A549 (cell line): ENCODE results near the gene SLC29A3. TPM values are rescaled to one million over a fixed set of nuclear protein-coding genes. Genes with fewer than 3 reads are reported as not detected.

ENCODE experiments used
- ATAC-seq, 2 experiments: fragments of 200-7000 bp in 1 of 2; fragments of >200 bp in 1 of 2; cut with Nextera tagmentation in 1 of 2; cut with Tn5 transposase in 1 of 2; 3 replicates each; pipeline versions ENCODE4 v1.8.0 to v1.9.1; 2018 to 2020; ENCODE audit warnings: mild to moderate bottlenecking in 1 of 2, moderate library complexity in 1 of 2
- CTCF ChIA-PET: fragments of 300-600 bp; sonication (Branson Sonifier 250); formaldehyde crosslinking; extraction: SDS; loops from one replicate; lab custom pipeline; 2021; ENCODE audit warnings: antibody characterized with exemption, inconsistent platforms; lab: Yijun Ruan, JAX
- POLR2A ChIA-PET: fragments of 350-600 bp; formaldehyde crosslinking; extraction: SDS; loops from one replicate; lab custom pipeline; 2021; ENCODE audit warnings: antibody characterized with exemption, inconsistent platforms; lab: Yijun Ruan, JAX
- DNase-seq, 2 experiments: peaks; one replicate each; pipeline versions ENCODE4 v3.0.0 to v3.0.0-alpha.2; 2011 to 2016; ENCODE audit warnings: low read depth in 1 of 2, low spot score in 1 of 2
- FAIRE-seq: peaks from 2 replicates; lab custom pipeline; 2011; peaks lifted over from hg19 to GRCh38; lab: Jason Lieb, UNC
- H3K27ac ChIP-seq, 2 experiments: fragments of >200 bp; sonication (Bioruptor Twin); formaldehyde crosslinking; 3 replicates each; pipeline ENCODE4 v1.5.1; 2016 to 2017
- H3K4me1 ChIP-seq: fragments of >200 bp; sonication (Bioruptor Twin); formaldehyde crosslinking; 3 replicates; pipeline ENCODE4 v1.6.1; 2016
- H3K4me2 ChIP-seq: fragments of >200 bp; sonication (Bioruptor Twin); formaldehyde crosslinking; 3 replicates; pipeline ENCODE4 v1.6.1; 2016
- H3K4me3 ChIP-seq: fragments of >200 bp; sonication (Bioruptor Twin); formaldehyde crosslinking; 3 replicates; pipeline ENCODE4 v1.5.1; 2016
- H3K9me3 ChIP-seq: fragments of >200 bp; sonication (Bioruptor Twin); formaldehyde crosslinking; 3 replicates; pipeline ENCODE4 v1.6.1; 2016
- CBX2 ChIP-seq: fragments of 200-600 bp; sonication (generic); IDR thresholded peaks from 2 replicates; pipeline ENCODE4 v1.6.1; 2016; ENCODE audit warnings: low read depth, mild to moderate bottlenecking, borderline replicate concordance
- CHD2 ChIP-seq: fragments of 150-350 bp; IDR thresholded peaks from 2 replicates; pipeline ENCODE4 v1.6.1; 2014; ENCODE audit warnings: low read length; ENCODE audit not compliant: partially characterized antibody
- CHD4 ChIP-seq: fragments of 200-600 bp; sonication (generic); IDR thresholded peaks from 2 replicates; pipeline ENCODE4 v1.6.1; 2016; ENCODE audit warnings: antibody characterized with exemption, mild to moderate bottlenecking, borderline replicate concordance
- EHMT2 ChIP-seq: fragments of 200-600 bp; sonication (generic); IDR thresholded peaks from 2 replicates; pipeline ENCODE4 v1.6.1; 2016; ENCODE audit warnings: antibody characterized with exemption, low read depth, mild to moderate bottlenecking, moderate library complexity
- FOSB ChIP-seq: fragments of 250-450 bp; sonication (Bioruptor Pico); IDR thresholded peaks from 2 replicates; pipeline ENCODE4 v1.5.0; 2020; ENCODE audit warnings: mild to moderate bottlenecking, moderate library complexity
- FOXS1 ChIP-seq: fragments of 250-450 bp; sonication (Bioruptor Pico); IDR thresholded peaks from 2 replicates; pipeline ENCODE4 v1.5.0; 2020; ENCODE audit warnings: mild to moderate bottlenecking, moderate library complexity
- HOXA7 ChIP-seq: fragments of 250-450 bp; sonication (Bioruptor Pico); IDR thresholded peaks from 2 replicates; pipeline ENCODE4 v1.5.0; 2020; ENCODE audit warnings: mild to moderate bottlenecking, moderate library complexity
- JUNB ChIP-seq: fragments of >200 bp; sonication (Bioruptor Twin); formaldehyde crosslinking; IDR thresholded peaks from 2 replicates; pipeline ENCODE4 v1.6.1; 2016
- MAFK ChIP-seq: fragments of 450-650 bp; IDR thresholded peaks from 2 replicates; pipeline ENCODE4 v1.6.1; 2014; ENCODE audit not compliant: partially characterized antibody
- POLR2AphosphoS2 ChIP-seq: conservative IDR thresholded peaks from 2 replicates; pipeline ENCODE4 v1.6.1; 2012; ENCODE audit warnings: low read length, improper control_type of control experiment, inconsistent platforms
- RARB ChIP-seq: fragments of 250-450 bp; sonication (Bioruptor Pico); IDR thresholded peaks from 2 replicates; pipeline ENCODE4 v1.8.0; 2021; ENCODE audit warnings: mild to moderate bottlenecking, moderate library complexity
- RCOR1 ChIP-seq: fragments of 150-350 bp; IDR thresholded peaks from 2 replicates; pipeline ENCODE4 v1.6.1; 2014; ENCODE audit warnings: antibody characterized with exemption, low read length, low read depth
- RFX5 ChIP-seq: fragments of 450-650 bp; IDR thresholded peaks from 2 replicates; pipeline ENCODE4 v1.7.1; 2014; ENCODE audit warnings: antibody characterized with exemption, mild to moderate bottlenecking, moderate library complexity
- SREBF2 ChIP-seq: fragments of 450-650 bp; IDR thresholded peaks from 2 replicates; pipeline ENCODE4 v1.6.1; 2014; ENCODE audit warnings: mild to moderate bottlenecking, moderate library complexity
- TFCP2L1 ChIP-seq: fragments of 250-450 bp; sonication (Bioruptor Pico); IDR thresholded peaks from 2 replicates; pipeline ENCODE4 v1.5.0; 2021; ENCODE audit warnings: mild to moderate bottlenecking
- ZFP36 ChIP-seq: fragments of 450-650 bp; IDR thresholded peaks from 2 replicates; pipeline ENCODE4 v1.6.1; 2014; ENCODE audit warnings: borderline replicate concordance; ENCODE audit not compliant: partially characterized antibody
- ZNF302 ChIP-seq: fragments of 250-450 bp; sonication (Bioruptor Pico); IDR thresholded peaks from 2 replicates; pipeline ENCODE4 v1.9.0; 2021; ENCODE audit warnings: inconsistent platforms, mild to moderate bottlenecking, moderate library complexity
- ZSCAN20 ChIP-seq: fragments of 250-450 bp; sonication (Bioruptor Pico); IDR thresholded peaks from 2 replicates; pipeline ENCODE4 v1.8.0; 2022; ENCODE audit warnings: mild to moderate bottlenecking, moderate library complexity
- WGBS: methylation state at CpG from one replicate; pipeline ENCODE4 v1.1.6; 2017; ENCODE audit errors: missing lambda C conversion rate; 5-methylcytosine and 5-hydroxymethylcytosine counted together
- polyA plus RNA-seq, 4 experiments: library from polyadenylated mRNA; depleted of rRNA in 3 of 4; stranded (reverse); fragments of >200 nt; fragmentation: RNase III in 1 of 4; extraction: RNeasy Plus Mini Kit Qiagen cat#74134 plus additional on column Dnase treatment in 1 of 4; gene quantifications; 2 replicates in 3 of 4; 3 replicates in 1 of 4; pipeline ENCODE4 v1.2.3, GENCODE V29; 2011 to 2017
- TF ChIP-seq, protein P1 (sequence below): IDR thresholded peaks from 2 replicates; pipeline ENCODE4 v1.6.1; 2012
- TF ChIP-seq, protein P2 (sequence below): IDR thresholded peaks from 2 replicates; pipeline ENCODE4 v1.6.1; 2012; ENCODE audit warnings: low read depth, borderline replicate concordance
- TF ChIP-seq, protein P3 (sequence below): fragments of >200 bp; sonication (Bioruptor Twin); formaldehyde crosslinking; IDR thresholded peaks from 3 replicates; pipeline ENCODE4 v1.6.1; 2016
- TF ChIP-seq, protein P4 (sequence below): fragments of >200 bp; sonication (Bioruptor Twin); formaldehyde crosslinking; IDR thresholded peaks from 2 replicates; pipeline ENCODE4 v1.6.1; 2016
- TF ChIP-seq, protein P5 (sequence below): fragments of 250-450 bp; sonication (Bioruptor Pico); IDR thresholded peaks from 2 replicates; pipeline ENCODE4 v1.5.0; 2020; ENCODE audit warnings: low read depth, mild to moderate bottlenecking, moderate library complexity

The SLC29A3 gene
- polyA plus RNA-seq, 2 of the 4 experiments (the other 2 are of a cell fraction) = 7.2 to 11.4 TPM

GRCh38 chr10:71324743-71325142, 5.7 kb downstream of the SLC29A3 start:
- Histone ChIP-seq H3K9me3 (no peaks in the 10 kb centered on the region), H3K4me2 (no peak overlapping the region), H3K27ac (no peak overlapping the region), H3K4me1 (peaks cover 10% of the 10 kb centered on the region), H3K4me3 (no peak overlapping the region)
- 81% methylated on average over 9 of the region's 9 CpGs for WGBS
- TF ChIP-seq CHD2 (no peak), JUNB (no peak), FOXS1 (no peak), ZFP36 (no peak), CBX2 (no peak), ZSCAN20 (CRISPR knock-in tag) (no peak), POLR2AphosphoS2 (no peak), TFCP2L1 (no peak), CHD4 (no peak), HOXA7 (no peak)
- TF ChIP-seq, protein P1, sequence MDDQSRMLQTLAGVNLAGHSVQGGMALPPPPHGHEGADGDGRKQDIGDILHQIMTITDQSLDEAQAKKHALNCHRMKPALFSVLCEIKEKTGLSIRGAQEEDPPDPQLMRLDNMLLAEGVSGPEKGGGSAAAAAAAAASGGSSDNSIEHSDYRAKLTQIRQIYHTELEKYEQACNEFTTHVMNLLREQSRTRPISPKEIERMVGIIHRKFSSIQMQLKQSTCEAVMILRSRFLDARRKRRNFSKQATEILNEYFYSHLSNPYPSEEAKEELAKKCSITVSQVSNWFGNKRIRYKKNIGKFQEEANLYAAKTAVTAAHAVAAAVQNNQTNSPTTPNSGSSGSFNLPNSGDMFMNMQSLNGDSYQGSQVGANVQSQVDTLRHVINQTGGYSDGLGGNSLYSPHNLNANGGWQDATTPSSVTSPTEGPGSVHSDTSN = no peak
- TF ChIP-seq, protein P2, sequence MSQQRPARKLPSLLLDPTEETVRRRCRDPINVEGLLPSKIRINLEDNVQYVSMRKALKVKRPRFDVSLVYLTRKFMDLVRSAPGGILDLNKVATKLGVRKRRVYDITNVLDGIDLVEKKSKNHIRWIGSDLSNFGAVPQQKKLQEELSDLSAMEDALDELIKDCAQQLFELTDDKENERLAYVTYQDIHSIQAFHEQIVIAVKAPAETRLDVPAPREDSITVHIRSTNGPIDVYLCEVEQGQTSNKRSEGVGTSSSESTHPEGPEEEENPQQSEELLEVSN = no peak
- TF ChIP-seq, protein P3, sequence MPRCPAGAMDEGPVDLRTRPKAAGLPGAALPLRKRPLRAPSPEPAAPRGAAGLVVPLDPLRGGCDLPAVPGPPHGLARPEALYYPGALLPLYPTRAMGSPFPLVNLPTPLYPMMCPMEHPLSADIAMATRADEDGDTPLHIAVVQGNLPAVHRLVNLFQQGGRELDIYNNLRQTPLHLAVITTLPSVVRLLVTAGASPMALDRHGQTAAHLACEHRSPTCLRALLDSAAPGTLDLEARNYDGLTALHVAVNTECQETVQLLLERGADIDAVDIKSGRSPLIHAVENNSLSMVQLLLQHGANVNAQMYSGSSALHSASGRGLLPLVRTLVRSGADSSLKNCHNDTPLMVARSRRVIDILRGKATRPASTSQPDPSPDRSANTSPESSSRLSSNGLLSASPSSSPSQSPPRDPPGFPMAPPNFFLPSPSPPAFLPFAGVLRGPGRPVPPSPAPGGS = no peak
- TF ChIP-seq, protein P4, sequence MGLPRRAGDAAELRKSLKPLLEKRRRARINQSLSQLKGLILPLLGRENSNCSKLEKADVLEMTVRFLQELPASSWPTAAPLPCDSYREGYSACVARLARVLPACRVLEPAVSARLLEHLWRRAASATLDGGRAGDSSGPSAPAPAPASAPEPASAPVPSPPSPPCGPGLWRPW = no peak
- CTCF ChIA-PET = interaction anchor here (0.7 to 44.0 kb wide), 6 partner anchors 11 to 384 kb away, joined by 3 to 977 read pairs (median 6); partner anchors contain the start of gene CDH23
- no peak for ATAC-seq
- POLR2A ChIA-PET = no interaction called here
- no peak for FAIRE-seq
- DNase-seq = no peak

DNA sequence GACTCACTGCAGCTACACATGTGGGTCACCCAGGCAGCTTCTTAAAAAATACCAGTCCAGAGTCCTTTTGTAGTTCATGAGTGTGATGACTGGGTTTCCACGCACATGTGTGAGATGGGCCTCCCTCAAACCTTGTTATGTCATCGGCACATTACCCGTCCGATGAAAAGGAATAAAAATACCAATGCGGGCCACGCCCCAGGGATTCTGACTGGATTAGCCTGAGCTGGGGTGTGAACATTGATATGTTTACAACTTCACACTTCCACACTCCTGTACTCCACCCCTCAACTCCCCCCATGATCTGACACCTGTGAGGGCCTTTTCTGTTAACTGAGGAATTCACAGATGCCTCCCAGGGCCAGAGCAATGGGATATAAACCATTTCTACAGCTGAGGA, 6.2 kb downstream of the SLC29A3 start:
- Histone ChIP-seq H3K27ac (no peak overlapping the region), H3K4me3 (no peak overlapping the region), H3K9me3 (no peaks in the 10 kb centered on the region), H3K4me2 (no peak overlapping the region), H3K4me1 (peaks cover 6% of the 10 kb centered on the region)
- whole genome bisulfite sequencing = 96% methylated on average over 6 of the region's 6 CpGs
- no peak for TF ChIP-seq FOSB
- no peak for TF ChIP-seq RCOR1
- TF ChIP-seq, protein P5, sequence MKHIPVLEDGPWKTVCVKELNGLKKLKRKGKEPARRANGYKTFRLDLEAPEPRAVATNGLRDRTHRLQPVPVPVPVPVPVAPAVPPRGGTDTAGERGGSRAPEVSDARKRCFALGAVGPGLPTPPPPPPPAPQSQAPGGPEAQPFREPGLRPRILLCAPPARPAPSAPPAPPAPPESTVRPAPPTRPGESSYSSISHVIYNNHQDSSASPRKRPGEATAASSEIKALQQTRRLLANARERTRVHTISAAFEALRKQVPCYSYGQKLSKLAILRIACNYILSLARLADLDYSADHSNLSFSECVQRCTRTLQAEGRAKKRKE (CRISPR knock-in tag) = no peak
- TF ChIP-seq ZFP36 = no peak
- TF ChIP-seq MAFK = no peak
- TF ChIP-seq RFX5 = no peak
- TF ChIP-seq ZNF302 (CRISPR knock-in tag) = no peak
- TF ChIP-seq SREBF2 = no peak
- TF ChIP-seq RARB (CRISPR knock-in tag) = no peak
- no peak for TF ChIP-seq EHMT2
- CTCF ChIA-PET = interaction anchor here (0.7 to 44.0 kb wide), 6 partner anchors 11 to 383 kb away, joined by 3 to 977 read pairs (median 6); partner anchors contain the start of gene CDH23
- POLR2A ChIA-PET = no interaction called here
- no peak for ATAC-seq
- no peak for DNase-seq
- no peak for FAIRE-seq
